GM21737 (cell line): ENCODE data around the gene INPP4B.

Experiments
- ATAC-seq: cut with Tn5 transposase; IDR thresholded peaks from one replicate; pipeline ENCODE4 v1.9.1; 2021; ENCODE audit warnings: mild to moderate bottlenecking, moderate library complexity; ENCODE audit not compliant: unreplicated experiment

Gene INPP4B

GRCh38 chr4:142356801-142357200 lies 489.3 kb downstream of the INPP4B start:
- ATAC-seq = no peak

DNA sequence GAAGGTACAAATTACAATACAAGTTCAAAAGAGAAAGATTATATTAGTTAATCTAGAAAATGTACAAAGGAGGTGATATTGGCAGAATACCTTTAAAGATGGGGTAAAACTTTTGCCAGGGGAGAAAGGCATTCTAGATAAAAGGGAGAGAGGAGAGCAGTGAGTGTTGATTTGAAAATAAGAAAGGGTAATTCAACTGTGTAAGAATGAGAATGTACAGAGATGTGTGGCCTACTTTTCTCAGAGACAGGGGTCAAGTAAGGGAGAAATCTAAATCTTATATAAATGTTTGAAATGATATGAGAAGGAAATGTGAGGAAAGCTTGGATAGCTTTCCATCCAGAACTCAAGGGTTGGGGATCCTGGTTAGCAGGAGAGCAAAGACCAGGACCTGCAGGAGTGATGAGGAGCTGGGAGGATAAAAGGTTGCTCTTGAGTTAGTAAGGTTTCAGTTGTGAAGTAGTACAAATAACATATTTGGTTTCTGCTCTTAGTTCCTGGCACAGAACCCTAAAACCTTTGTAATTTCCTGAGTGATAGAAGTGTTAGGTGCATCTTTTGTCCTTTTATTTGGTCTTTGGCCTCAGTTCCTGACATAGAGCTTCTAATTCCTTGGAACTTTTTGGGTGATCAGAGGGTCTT lies 489.9 kb downstream of the INPP4B start:
- no peak for ATAC-seq

GRCh38 chr4:142355421-142355930 lies 490.6 kb downstream of the INPP4B start:
- ATAC-seq = no peak

DNA sequence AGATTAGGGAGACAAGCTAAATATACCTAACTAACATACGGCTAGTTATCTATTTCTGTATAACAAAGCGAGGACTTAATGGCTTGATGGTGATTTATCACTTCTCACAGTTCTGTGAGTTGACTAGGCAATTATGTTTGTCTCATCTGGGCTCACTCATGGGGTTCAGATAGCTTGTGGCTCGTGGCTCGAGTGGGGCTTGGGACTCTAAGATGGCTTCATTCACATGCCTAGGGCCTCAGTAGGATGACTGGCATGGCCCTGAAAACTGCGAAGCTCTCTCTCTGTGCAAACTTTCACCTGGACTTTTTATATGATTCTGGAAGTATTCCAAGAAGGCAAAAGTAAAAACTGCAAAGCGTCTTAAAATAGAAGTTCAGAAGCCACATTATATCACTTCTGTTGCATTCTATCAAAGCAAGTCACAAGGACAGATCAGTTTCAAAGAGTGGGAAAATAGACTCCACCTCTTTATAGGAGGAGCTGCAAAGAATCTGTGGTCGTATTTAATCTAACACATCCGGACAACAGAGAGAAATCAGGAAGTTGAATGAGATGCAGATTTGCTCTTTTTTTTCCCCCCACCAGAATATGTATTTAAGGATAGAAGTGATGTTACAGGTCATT lies 491.2 kb downstream of the INPP4B start:
- no peak for ATAC-seq

GRCh38 chr4:142354041-142354440 lies 492.1 kb downstream of the INPP4B start:
- no peak for ATAC-seq

GRCh38 chr4:142353149-142353738 lies 492.9 kb downstream of the INPP4B start:
- no peak for ATAC-seq

GRCh38 chr4:142352712-142353111 lies 493.4 kb downstream of the INPP4B start:
- no peak for ATAC-seq

- no peak for ATAC-seq
Measured at GRCh38 chr4:142351958-142352357, 494.1 kb downstream of the INPP4B start.

- no peak for ATAC-seq
Measured at GRCh38 chr4:142350871-142351270, 495.2 kb downstream of the INPP4B start.

GRCh38 chr4:142348613-142349021 lies 497.5 kb downstream of the INPP4B start:
- ATAC-seq = no peak

GRCh38 chr4:142347241-142347640 lies 498.9 kb downstream of the INPP4B start:
- no peak for ATAC-seq

DNA sequence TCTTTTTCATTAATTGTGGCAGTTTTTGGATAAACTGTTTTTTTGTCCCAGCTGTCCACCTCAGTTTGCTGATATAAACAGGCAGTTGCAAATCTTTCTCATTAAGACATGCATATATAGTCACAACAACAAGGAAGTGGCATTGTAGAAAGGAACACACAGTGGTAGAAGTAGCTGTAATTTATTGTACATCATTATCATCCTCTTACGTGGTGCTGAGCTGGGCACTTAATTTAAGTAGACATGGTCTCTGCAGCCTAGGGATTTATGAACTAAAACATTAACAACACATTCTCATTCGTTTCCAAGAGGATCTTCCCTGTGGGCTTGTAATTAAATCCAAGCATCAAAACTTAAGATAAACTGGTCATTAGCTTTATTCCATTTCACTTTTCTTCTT lies 500.2 kb downstream of the INPP4B start:
- ATAC-seq = no peak

DNA sequence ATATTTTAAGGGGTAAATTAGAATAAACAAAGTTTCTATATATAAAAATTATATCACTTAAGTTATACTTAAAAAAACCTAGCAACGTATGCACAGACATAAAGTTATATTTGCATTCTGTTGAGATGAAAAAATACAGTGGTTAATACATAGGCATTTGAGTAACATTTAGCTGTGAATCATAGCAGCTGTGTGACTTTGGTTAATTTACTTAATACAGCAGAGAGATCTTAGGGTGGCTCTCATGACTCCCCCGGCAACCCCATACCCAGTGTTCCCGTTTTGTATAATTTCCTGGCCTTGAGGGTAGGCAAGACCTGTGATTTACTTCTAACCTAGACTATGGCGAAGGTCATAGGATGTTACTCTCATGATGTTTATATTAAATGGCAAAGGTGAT lies 504.8 kb downstream of the INPP4B start:
- ATAC-seq = no peak

GRCh38 chr4:142339053-142339452 lies 507.0 kb downstream of the INPP4B start:
- ATAC-seq = no peak

DNA sequence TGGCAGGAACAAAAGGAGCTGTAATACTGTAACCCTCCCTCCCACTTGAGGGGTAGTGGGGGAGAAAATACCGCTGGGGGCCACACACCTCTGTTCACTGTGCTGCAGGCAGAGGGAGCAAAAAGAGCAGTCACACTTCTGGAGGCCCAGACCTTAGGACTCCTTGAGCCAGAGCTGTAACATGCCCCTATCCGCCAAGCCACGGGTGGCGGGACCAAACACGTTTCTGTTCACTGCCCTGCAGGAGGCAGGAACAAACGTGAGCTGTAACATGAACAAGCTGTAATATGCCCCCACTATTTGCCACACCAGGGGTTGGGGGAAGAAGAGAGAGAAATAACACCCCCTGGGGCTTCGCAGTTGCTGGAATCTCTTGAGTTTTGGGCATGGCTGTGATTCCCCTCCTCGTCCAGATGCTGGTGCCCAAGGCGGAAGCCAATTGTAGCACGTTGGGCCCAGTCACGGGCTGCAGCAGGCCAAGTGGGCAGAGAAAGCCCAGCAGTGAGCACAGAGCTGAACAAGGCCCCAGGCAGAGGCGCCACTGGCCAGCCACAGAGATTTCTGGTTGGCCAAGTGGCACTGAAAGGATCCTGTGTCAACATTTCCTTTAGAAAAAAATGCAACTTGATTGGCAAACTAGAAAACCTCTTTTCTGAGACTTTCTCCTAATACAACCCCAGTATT lies 509.7 kb downstream of the INPP4B start:
- no peak for ATAC-seq

DNA sequence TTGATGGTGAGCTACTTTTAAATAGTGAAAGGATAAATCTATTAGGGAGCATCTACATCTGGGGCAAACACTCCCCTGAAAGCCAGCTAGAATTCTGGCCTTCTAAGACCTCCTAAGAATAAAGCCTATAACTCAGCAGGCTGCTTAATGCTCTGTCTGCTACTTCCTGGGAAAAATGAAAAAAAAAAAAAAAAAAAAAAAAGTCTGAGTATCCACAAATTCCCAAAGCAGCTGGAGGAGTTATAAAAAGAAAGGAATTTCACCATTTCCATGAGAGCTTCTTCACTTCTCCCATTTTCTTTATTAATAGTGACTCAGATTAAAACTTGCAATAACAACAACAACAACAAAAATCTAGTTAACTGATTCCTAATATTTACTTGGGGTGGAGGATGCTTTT lies 511.2 kb downstream of the INPP4B start:
- ATAC-seq = no peak

GRCh38 chr4:142331646-142332045 lies 514.5 kb downstream of the INPP4B start:
- no peak for ATAC-seq

DNA sequence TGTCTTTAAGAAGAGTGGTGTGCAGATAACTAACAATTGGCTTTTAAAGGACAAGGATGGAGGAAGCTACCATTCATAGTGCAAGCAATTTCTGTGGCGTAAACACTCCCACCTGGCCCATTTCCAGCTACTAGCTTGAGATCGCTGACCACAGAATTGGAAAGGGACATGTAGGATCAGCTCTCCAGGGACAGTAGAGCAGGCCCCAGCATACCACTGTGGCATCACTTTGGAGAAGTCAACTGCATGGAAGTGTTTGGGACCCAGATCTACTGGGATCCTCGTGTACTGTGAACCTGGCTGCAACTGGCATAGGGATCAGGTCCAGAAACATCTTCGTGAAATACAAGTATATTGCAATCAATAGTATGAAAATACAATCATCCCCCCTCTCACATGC lies 515.0 kb downstream of the INPP4B start:
- ATAC-seq = no peak

- no peak for ATAC-seq
Measured at GRCh38 chr4:142330311-142330710, 515.8 kb downstream of the INPP4B start.

- ATAC-seq = no peak
Measured at GRCh38 chr4:142329313-142329712, 516.8 kb downstream of the INPP4B start.

DNA sequence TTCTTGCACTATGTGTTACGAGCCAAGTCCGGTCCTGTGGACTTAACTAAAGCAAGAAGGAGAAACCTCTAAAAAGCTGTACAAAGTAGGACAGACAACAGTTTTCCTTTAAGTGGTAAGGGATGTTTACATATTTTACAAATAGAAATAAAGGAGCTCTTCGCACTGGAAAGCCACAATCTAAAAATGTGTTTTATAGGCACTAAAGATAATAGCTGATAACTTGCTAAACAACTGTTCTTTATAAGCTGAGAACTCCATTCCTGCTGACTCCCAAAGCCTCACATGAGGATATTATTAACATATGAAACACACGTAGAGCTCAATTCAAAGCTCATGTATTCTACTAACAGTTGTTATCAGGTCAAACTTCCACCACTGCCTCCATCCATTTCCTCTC lies 519.9 kb downstream of the INPP4B start:
- no peak for ATAC-seq

- no peak for ATAC-seq
Measured at GRCh38 chr4:142324572-142324971, 521.5 kb downstream of the INPP4B start.
